ENCODE measurements around the gene MIGA2.

MIGA2 gene

DNA sequence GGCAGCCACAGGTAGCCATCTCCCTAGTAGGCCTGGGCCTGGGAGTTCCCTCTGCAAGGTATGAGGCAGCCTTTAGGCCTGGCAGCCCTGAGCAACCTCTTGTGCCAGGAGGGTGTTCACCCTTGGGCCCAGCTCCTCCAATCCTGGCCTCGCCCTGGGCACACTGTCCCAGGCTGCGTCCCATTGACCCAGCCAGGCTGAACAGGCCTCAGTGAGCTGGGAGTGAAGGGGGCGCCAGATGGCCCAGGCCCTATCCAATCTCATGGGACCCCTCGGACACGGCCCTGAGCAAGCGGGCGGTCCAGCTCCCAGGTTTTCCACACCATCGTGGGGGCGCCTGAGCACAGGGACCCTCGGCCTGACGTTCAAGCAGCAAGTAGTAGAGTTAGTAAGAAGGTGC is 22.8 kb upstream of the MIGA2 start:
- Histone ChIP-seq H3K9ac (ENCODE audit: low read length) (no peak overlapping the region), H3K27me3 (ENCODE audit: insufficient read depth, low read length) (no peaks in the 10 kb centered on the region), H2AFZ (ENCODE audit: low read length) (no peak overlapping the region), H3K79me2 (ENCODE audit: insufficient read depth, low read length) (no peaks in the 10 kb centered on the region), H3K36me3 (ENCODE audit: insufficient read depth, low read length) (peaks cover 53% of the 10 kb centered on the region; the same call in 1 of the 2 replicates), H3K27ac (ENCODE audit: low read depth, low read length, poor library complexity, severe bottlenecking) (no peak overlapping the region), H3F3A (ENCODE audit: insufficient read depth, low read length) (no peaks in the 10 kb centered on the region), H3K4me3 (ENCODE audit: low read depth, low read length, poor library complexity, severe bottlenecking) (no peak overlapping the region), H3K9me3 (ENCODE audit: low read length) (no peaks in the 10 kb centered on the region), H4K20me1 (ENCODE audit: insufficient read depth, low read length) (no peaks in the 10 kb centered on the region), H3K9me2 (ENCODE audit: low read depth, low read length) (no peaks in the 10 kb centered on the region), H3K4me2 (ENCODE audit: low read length) (no peak overlapping the region), H3K4me1 (ENCODE audit: insufficient read depth, low read length, severe bottlenecking) (no peaks in the 10 kb centered on the region)
- TF ChIP-seq, protein P1, sequence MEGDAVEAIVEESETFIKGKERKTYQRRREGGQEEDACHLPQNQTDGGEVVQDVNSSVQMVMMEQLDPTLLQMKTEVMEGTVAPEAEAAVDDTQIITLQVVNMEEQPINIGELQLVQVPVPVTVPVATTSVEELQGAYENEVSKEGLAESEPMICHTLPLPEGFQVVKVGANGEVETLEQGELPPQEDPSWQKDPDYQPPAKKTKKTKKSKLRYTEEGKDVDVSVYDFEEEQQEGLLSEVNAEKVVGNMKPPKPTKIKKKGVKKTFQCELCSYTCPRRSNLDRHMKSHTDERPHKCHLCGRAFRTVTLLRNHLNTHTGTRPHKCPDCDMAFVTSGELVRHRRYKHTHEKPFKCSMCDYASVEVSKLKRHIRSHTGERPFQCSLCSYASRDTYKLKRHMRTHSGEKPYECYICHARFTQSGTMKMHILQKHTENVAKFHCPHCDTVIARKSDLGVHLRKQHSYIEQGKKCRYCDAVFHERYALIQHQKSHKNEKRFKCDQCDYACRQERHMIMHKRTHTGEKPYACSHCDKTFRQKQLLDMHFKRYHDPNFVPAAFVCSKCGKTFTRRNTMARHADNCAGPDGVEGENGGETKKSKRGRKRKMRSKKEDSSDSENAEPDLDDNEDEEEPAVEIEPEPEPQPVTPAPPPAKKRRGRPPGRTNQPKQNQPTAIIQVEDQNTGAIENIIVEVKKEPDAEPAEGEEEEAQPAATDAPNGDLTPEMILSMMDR (IDR thresholded peaks at IDR 0.05; ENCODE audit: low read length), result no peak
- TF ChIP-seq EZH2 (IDR thresholded peaks at IDR 0.05; ENCODE audit: borderline replicate concordance, low read length), result no peak

DNA sequence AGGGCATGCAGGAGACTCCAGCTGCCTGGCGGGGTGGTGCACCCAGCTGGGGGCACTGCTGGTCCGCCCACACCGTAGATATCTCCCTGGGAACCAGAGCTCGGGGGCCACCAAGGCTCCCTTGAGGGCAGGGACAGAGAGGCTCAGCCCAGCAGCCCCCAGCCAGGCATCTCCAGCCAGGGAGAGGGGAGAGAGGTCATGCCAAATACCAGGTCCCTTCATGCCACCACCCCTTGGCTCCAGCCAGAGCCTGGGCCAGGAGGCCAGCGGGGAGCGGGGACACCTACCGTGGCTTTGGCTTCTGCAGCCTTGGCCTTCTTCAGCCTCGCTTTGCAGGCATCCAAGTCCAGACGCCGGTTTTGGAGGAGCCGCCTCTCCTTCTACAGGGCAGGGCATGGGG is 22.3 kb upstream of the MIGA2 start:
- H3K9ac ChIP-seq (ENCODE audit: low read length), result no peak overlapping the region
- H3K9me3 ChIP-seq (ENCODE audit: low read length), result no peaks in the 10 kb centered on the region
- no peaks in the 10 kb centered on the region for H3K4me1 ChIP-seq (ENCODE audit: insufficient read depth, low read length, severe bottlenecking)
- no peaks in the 10 kb centered on the region for H3F3A ChIP-seq (ENCODE audit: insufficient read depth, low read length)
- peaks cover 53% of the 10 kb centered on the region; the same call in 1 of the 2 replicates for H3K36me3 ChIP-seq (ENCODE audit: insufficient read depth, low read length)
- H4K20me1 ChIP-seq (ENCODE audit: insufficient read depth, low read length), result no peaks in the 10 kb centered on the region
- H3K9me2 ChIP-seq (ENCODE audit: low read depth, low read length), result no peaks in the 10 kb centered on the region
- H2AFZ ChIP-seq (ENCODE audit: low read length), result no peak overlapping the region
- H3K4me2 ChIP-seq (ENCODE audit: low read length), result no peak overlapping the region
- H3K79me2 ChIP-seq (ENCODE audit: insufficient read depth, low read length), result no peaks in the 10 kb centered on the region
- TF ChIP-seq, protein P1 (IDR thresholded peaks at IDR 0.05; ENCODE audit: low read length), result no peak
- TF ChIP-seq EZH2 (IDR thresholded peaks at IDR 0.05; ENCODE audit: borderline replicate concordance, low read length), result no peak
- no peak overlapping the region for H3K4me3 ChIP-seq (ENCODE audit: low read depth, low read length, poor library complexity, severe bottlenecking)
- H3K27ac ChIP-seq (ENCODE audit: low read depth, low read length, poor library complexity, severe bottlenecking), result no peak overlapping the region
- no peaks in the 10 kb centered on the region for H3K27me3 ChIP-seq (ENCODE audit: insufficient read depth, low read length)

DNA sequence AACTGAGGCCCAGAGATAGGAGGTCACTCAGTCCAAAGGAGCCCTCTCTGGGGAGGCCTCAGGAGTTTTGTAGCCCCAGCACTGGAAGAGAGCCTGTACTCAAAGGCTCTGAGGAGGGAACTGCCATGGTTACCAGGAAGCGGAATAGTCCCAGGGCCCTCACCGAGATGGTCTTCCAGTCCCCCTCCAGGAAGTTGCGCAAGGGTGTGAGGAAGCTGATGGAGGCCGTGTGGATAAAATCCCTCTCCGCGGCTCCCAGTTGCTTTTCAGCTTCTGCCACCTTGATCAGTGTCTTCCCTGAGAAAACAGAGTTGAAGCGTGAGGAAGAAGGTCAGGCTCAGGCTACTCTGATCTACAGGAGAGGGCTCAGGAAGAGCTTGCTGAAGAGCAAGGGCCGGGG is 21.8 kb upstream of the MIGA2 start:
- H2AFZ ChIP-seq (ENCODE audit: low read length), result no peak overlapping the region
- no peak overlapping the region for H3K27ac ChIP-seq (ENCODE audit: low read depth, low read length, poor library complexity, severe bottlenecking)
- no peak overlapping the region for H3K4me2 ChIP-seq (ENCODE audit: low read length)

More for the DNA sequence above, 21.8 kb upstream of the MIGA2 start:
- TF ChIP-seq EZH2 (IDR thresholded peaks at IDR 0.05; ENCODE audit: borderline replicate concordance, low read length), result no peak
- TF ChIP-seq, protein P1 (IDR thresholded peaks at IDR 0.05; ENCODE audit: low read length), result no peak
- Histone ChIP-seq H3K27me3 (ENCODE audit: insufficient read depth, low read length) (no peaks in the 10 kb centered on the region), H3K36me3 (ENCODE audit: insufficient read depth, low read length) (peaks cover 55% of the 10 kb centered on the region; the same call in 1 of the 2 replicates), H3F3A (ENCODE audit: insufficient read depth, low read length) (no peaks in the 10 kb centered on the region), H3K4me1 (ENCODE audit: insufficient read depth, low read length, severe bottlenecking) (no peaks in the 10 kb centered on the region), H3K79me2 (ENCODE audit: insufficient read depth, low read length) (no peaks in the 10 kb centered on the region), H3K9ac (ENCODE audit: low read length) (no peak overlapping the region), H3K9me3 (ENCODE audit: low read length) (no peaks in the 10 kb centered on the region), H4K20me1 (ENCODE audit: insufficient read depth, low read length) (no peaks in the 10 kb centered on the region), H3K9me2 (ENCODE audit: low read depth, low read length) (no peaks in the 10 kb centered on the region), H3K4me3 (ENCODE audit: low read depth, low read length, poor library complexity, severe bottlenecking) (no peak overlapping the region)
